ENCODE results near the gene SORT1. TPM values are rescaled to one million over a fixed set of nuclear protein-coding genes. Genes with fewer than 3 reads are reported as not detected.
"Not testable (repeated sequence)": the region's sequence is repeated elsewhere in the genome, so short reads cannot be mapped to it uniquely, and the experiment has no call there.

Gene SORT1
- polyA plus RNA-seq, 1 donor from 2014 or later: 33.3 TPM

DNA sequence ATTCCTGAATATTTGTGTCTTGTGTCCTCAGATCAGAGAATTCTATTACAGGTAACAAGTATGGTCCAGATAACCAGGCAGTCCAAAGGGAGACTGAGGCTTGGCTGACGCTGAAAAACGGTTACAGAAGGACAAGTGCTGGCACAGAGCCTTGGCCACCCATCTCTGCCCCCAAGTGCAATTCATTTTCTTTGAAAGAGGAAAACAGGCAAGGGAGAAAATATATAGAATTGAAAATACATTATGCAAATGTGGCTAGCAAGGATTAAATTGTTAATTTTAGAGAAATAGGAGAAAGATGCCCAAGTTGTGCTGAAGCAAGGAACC is 1.2 kb downstream of the SORT1 start (continued):
- TF ChIP-seq CTCF (IDR thresholded peaks at IDR 0.05; ENCODE audit: poor library complexity, severe bottlenecking): no peak

DNA sequence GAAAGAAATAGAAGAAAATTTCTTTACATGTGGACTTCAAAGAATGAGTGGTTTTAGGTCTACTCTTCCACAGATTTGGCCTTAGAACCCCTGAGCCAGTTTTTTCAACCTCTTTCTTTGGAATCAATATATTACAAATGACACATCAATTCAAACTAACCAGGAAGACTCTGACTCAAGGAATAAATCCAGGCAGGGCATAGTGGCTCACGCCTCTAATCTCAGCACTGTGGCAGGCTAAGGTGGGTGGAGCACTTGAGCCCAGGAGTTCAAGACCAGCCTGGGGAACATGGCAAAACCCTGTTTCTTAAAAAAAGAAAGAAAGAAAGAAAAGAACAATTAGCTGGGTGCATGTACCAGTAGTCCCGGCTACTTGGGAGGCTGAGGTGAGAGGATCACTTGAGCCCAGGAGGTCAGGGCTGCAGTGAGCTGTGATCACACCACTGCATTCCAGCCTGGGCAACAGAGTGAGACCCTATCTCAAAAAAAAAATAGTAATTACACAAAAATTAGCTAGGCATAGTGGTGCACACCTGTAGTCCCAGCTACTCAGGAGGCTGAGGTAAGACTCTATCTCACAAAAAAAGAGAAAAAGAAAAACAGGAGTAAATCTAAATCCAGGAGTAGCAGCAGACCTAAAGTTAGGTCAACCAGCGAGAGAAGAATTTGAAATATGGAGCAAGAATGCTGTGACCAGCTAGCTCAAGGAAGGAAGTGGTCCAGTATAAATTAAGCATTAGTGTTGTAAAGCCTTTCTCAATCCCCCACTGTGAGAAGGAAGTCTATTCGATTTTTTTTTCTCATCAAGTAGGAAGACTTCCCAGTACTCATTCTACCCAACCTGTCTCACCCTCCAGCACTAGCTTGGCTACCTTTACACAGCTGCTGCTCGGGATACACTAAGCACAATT is 1.9 kb downstream of the SORT1 start:
- Histone ChIP-seq H3K4me2 (ENCODE audit: low read length) (peak overlapping the region; percentile 96), H3K9me2 (ENCODE audit: insufficient read depth, low read length) (no peaks in the 10 kb centered on the region), H2AFZ (ENCODE audit: low read depth, low read length) (no peak overlapping the region), H4K20me1 (ENCODE audit: insufficient read depth) (peaks cover 3% of the 10 kb centered on the region), H3K4me3 (ENCODE audit: low read length) (peak overlapping the region; percentile 81), H3K79me2 (replicated peaks; ENCODE audit: insufficient read depth, low read length) (peaks cover 48% of the 10 kb centered on the region), H3K27ac (ENCODE audit: low read length) (no peak overlapping the region), H3K9ac (ENCODE audit: low read length) (peak overlapping the region; percentile 67), H3K27me3 (ENCODE audit: insufficient read depth, low read depth, low read length) (no peaks in the 10 kb centered on the region), H3F3A (ENCODE audit: insufficient read depth, low read length, poor library complexity, severe bottlenecking) (no peaks in the 10 kb centered on the region), H3K9me3 (ENCODE audit: low read length) (no peaks in the 10 kb centered on the region), H3K36me3 (ENCODE audit: insufficient read depth, low read length) (peaks cover 4% of the 10 kb centered on the region)
- TF ChIP-seq SMC3 (conservative IDR thresholded peaks at IDR 0.05; ENCODE audit: poor library complexity): no peak
- no peak for TF ChIP-seq REST (IDR thresholded peaks at IDR 0.05; ENCODE audit: borderline replicate concordance)

DNA sequence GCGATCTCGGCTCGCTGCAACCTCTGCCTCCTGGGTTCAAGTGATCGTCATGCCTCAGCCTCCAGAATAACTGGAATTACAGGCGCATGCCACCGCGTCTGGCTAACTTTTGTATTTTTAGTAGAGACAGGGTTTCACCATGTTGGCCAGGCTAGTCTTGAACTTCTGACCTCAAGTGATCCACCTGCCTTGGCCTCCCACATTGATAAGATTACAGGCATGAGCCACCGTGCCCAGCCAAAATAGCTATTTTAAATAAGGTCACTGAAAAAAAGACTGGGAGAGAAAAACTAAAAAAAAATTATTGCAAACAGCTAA is 2.5 kb downstream of the SORT1 start:
- H3K9me3 ChIP-seq (ENCODE audit: low read length); H3F3A ChIP-seq (ENCODE audit: insufficient read depth, low read length, poor library complexity, severe bottlenecking); H2AFZ ChIP-seq (ENCODE audit: low read depth, low read length); H3K4me3 ChIP-seq (ENCODE audit: low read length); H3K27me3 ChIP-seq (ENCODE audit: insufficient read depth, low read depth, low read length); H3K9ac ChIP-seq (ENCODE audit: low read length); H3K9me2 ChIP-seq (ENCODE audit: insufficient read depth, low read length); H3K4me2 ChIP-seq (ENCODE audit: low read length); H3K36me3 ChIP-seq (ENCODE audit: insufficient read depth, low read length); H3K27ac ChIP-seq (ENCODE audit: low read length); H4K20me1 ChIP-seq (ENCODE audit: insufficient read depth): not testable (repeated sequence)
- peaks cover 55% of the 10 kb centered on the region for H3K79me2 ChIP-seq (replicated peaks; ENCODE audit: insufficient read depth, low read length)

GRCh38 chr1:109394591-109395281 is 3.0 kb downstream of the SORT1 start:
- no peaks in the 10 kb centered on the region for H3K9me3 ChIP-seq (ENCODE audit: low read length)
- H3K4me3 ChIP-seq (ENCODE audit: low read length): peak overlapping the region; percentile 18
- peaks cover 60% of the 10 kb centered on the region for H3K79me2 ChIP-seq (replicated peaks; ENCODE audit: insufficient read depth, low read length)
- no peak for TF ChIP-seq RAD21 (conservative IDR thresholded peaks at IDR 0.05)
- no peak for TF ChIP-seq POLR2AphosphoS5 (IDR thresholded peaks at IDR 0.05)
- TF ChIP-seq REST (IDR thresholded peaks at IDR 0.05; ENCODE audit: borderline replicate concordance): no peak
- TF ChIP-seq TAF1 (IDR thresholded peaks at IDR 0.05; ENCODE audit: low read depth): no peak
- TF ChIP-seq SMC3 (conservative IDR thresholded peaks at IDR 0.05; ENCODE audit: poor library complexity): no peak
- H3K4me2 ChIP-seq (ENCODE audit: low read length): no peak overlapping the region
- no peak overlapping the region for H3K9ac ChIP-seq (ENCODE audit: low read length)
- H4K20me1 ChIP-seq (ENCODE audit: insufficient read depth): peaks cover 3% of the 10 kb centered on the region
- no peak overlapping the region for H3K27ac ChIP-seq (ENCODE audit: low read length)
- no peak overlapping the region for H2AFZ ChIP-seq (ENCODE audit: low read depth, low read length)
- peaks cover 4% of the 10 kb centered on the region for H3K36me3 ChIP-seq (ENCODE audit: insufficient read depth, low read length)
- H3K27me3 ChIP-seq (ENCODE audit: insufficient read depth, low read depth, low read length): no peaks in the 10 kb centered on the region
- H3F3A ChIP-seq (ENCODE audit: insufficient read depth, low read length, poor library complexity, severe bottlenecking): no peaks in the 10 kb centered on the region
- H3K9me2 ChIP-seq (ENCODE audit: insufficient read depth, low read length): no peaks in the 10 kb centered on the region
